PC-9 (cell line): ENCODE results near the gene PADI3. TPM values are rescaled to one million over a fixed set of nuclear protein-coding genes. Genes with fewer than 3 reads are reported as not detected.
"Not testable (repeated sequence)": the region's sequence is repeated elsewhere in the genome, so short reads cannot be mapped to it uniquely, and the experiment has no call there.

ENCODE experiments used
- BruUV-seq: library from RNA; stranded (reverse); fragments of 400-500 nt; replicated peaks from 2 replicates; lab custom pipeline; 2021; lab: Mats Ljungman, UMichigan
- CTCF ChIA-PET: fragments of 300-600 bp; sonication (Branson Sonifier 250); formaldehyde crosslinking; loops from one replicate; lab custom pipeline; 2022; ENCODE audit warnings: antibody characterized with exemption; lab: Charles Lee
- POLR2A ChIA-PET: fragments of 300-600 bp; sonication (Branson Sonifier 250); formaldehyde crosslinking; loops from one replicate; lab custom pipeline; 2022; ENCODE audit warnings: antibody characterized with exemption; ENCODE audit not compliant: unreplicated experiment; lab: Charles Lee
- DNase-seq, 2 experiments: peaks; one replicate each; pipeline versions ENCODE4 v3.0.0 to v3.0.0-alpha.2; 2015 to 2022; ENCODE audit warnings: mixed read lengths in 1 of 2
- H2AFZ ChIP-seq: fragments of 200-600 bp; sonication (generic); 2 replicates; pipeline ENCODE4 v1.8.1; 2017; ENCODE audit warnings: antibody characterized with exemption
- H3F3A ChIP-seq: fragments of 200-600 bp; sonication (generic); 2 replicates; pipeline ENCODE4 v1.8.1; 2017; ENCODE audit warnings: antibody characterized with exemption, mild to moderate bottlenecking, low read depth; ENCODE audit not compliant: insufficient read depth
- H3K27ac ChIP-seq: fragments of 200-600 bp; sonication (generic); 2 replicates; pipeline ENCODE4 v1.6.1; 2016; ENCODE audit warnings: mixed run types
- H3K27me3 ChIP-seq: fragments of 200-600 bp; sonication (generic); 2 replicates; pipeline ENCODE4 v1.6.1; 2016; ENCODE audit warnings: low read depth, mixed run types; ENCODE audit not compliant: insufficient read depth
- H3K36me3 ChIP-seq: fragments of 200-600 bp; sonication (generic); 2 replicates; pipeline ENCODE4 v1.6.1; 2016; ENCODE audit warnings: low read depth, mixed run types
- H3K4me1 ChIP-seq: fragments of 200-600 bp; sonication (generic); replicated peaks from 2 replicates; pipeline ENCODE4 v1.6.1; 2016; ENCODE audit warnings: mixed run types; ENCODE audit not compliant: insufficient read depth
- H3K4me2 ChIP-seq: fragments of 200-600 bp; sonication (generic); 2 replicates; pipeline ENCODE4 v1.6.1; 2017; ENCODE audit warnings: mixed run types
- H3K4me3 ChIP-seq: fragments of 200-600 bp; sonication (generic); 2 replicates; pipeline ENCODE4 v1.6.1; 2016; ENCODE audit warnings: mixed run types
- H3K79me2 ChIP-seq: fragments of 200-600 bp; sonication (generic); 2 replicates; pipeline ENCODE4 v1.6.1; 2017; ENCODE audit warnings: low read depth, mixed run types
- H3K9me2 ChIP-seq: fragments of 200-600 bp; sonication (generic); 2 replicates; pipeline ENCODE4 v1.8.1; 2017; ENCODE audit warnings: mild to moderate bottlenecking; ENCODE audit not compliant: insufficient read depth
- H3K9me3 ChIP-seq: fragments of 200-600 bp; sonication (generic); 2 replicates; pipeline ENCODE4 v1.8.1; 2016; ENCODE audit warnings: low read depth; ENCODE audit not compliant: insufficient read depth
- H4K20me1 ChIP-seq: fragments of 200-600 bp; sonication (generic); 2 replicates; pipeline ENCODE4 v1.8.1; 2017; ENCODE audit not compliant: insufficient read depth
- EZH2 ChIP-seq: fragments of 200-600 bp; sonication (generic); IDR thresholded peaks from 2 replicates; pipeline ENCODE4 v1.8.0; 2017; ENCODE audit warnings: antibody characterized with exemption, low read depth
- intact Hi-C: fragments of 100-400 bp; cut with micrococcal nuclease; formaldehyde crosslinking; loops from one replicate; pipeline ENCODE4 v1.10.0; 2022; ENCODE audit not compliant: unreplicated experiment
- total RNA-seq: library from RNA; stranded (reverse); gene quantifications from 2 replicates; pipeline ENCODE4 v1.2.3, GENCODE V29; 2021
- TF ChIP-seq, protein P1 (sequence below): fragments of 200-600 bp; sonication (generic); conservative IDR thresholded peaks from 2 replicates; pipeline ENCODE4 v1.6.1; 2017; ENCODE audit warnings: mixed run types, antibody characterized with exemption, mild to moderate bottlenecking, moderate library complexity

Gene PADI3
- total RNA-seq, 1 experiment from 2014 or later, result 5.0 TPM

DNA sequence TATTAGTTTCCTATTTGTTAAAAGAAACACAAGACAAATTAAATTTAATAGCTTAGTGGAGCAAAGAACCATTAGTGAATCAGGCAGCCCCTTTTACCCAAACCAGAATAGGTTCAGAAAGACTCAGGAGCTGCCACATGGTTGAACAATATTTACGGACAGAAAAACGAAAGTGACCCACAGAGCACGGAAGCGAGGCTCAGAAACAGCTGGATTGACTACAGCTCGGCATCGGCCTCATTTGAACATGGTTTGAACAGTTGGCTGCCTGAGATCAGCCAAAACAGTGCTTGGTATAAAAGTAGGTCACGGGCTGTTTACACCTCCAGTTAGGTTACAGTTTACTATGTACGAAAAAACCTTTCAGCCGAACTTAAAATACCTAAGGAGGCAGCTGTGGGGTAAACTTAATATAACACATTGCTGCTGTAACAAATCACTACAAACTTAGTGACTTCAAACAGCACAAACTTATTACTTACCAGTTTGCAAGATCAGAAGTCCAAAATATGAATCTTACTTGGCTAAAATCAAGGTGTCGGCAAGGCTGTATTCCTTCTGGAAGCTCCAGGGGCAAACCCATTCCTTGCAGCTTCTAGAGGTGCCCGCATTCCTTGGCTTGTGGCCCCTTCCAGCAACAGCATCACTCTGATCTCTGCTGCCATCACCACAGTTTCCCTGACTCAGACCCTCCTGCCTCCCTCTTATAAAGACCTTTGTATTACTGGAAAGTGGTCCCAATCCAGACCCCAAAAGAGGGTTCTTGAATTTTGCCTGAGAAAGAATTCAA is 70.9 kb downstream of the PADI3 start:
- Histone ChIP-seq H3F3A (no peaks in the 10 kb centered on the region; the same call in 1 of the 2 replicates), H3K9me3 (no peaks in the 10 kb centered on the region), H3K79me2 (no peaks in the 10 kb centered on the region), H3K27me3 (no peaks in the 10 kb centered on the region), H3K9me2 (no peaks in the 10 kb centered on the region), H3K4me2 (no peak overlapping the region), H3K36me3 (no peaks in the 10 kb centered on the region), H3K4me3 (no peak overlapping the region), H2AFZ (no peak overlapping the region), H3K27ac (no peak overlapping the region), H3K4me1 (no peaks in the 10 kb centered on the region), H4K20me1 (no peaks in the 10 kb centered on the region)
- intact Hi-C loops, result no loop called here
- no peak for TF ChIP-seq EZH2
- TF ChIP-seq, protein P1, sequence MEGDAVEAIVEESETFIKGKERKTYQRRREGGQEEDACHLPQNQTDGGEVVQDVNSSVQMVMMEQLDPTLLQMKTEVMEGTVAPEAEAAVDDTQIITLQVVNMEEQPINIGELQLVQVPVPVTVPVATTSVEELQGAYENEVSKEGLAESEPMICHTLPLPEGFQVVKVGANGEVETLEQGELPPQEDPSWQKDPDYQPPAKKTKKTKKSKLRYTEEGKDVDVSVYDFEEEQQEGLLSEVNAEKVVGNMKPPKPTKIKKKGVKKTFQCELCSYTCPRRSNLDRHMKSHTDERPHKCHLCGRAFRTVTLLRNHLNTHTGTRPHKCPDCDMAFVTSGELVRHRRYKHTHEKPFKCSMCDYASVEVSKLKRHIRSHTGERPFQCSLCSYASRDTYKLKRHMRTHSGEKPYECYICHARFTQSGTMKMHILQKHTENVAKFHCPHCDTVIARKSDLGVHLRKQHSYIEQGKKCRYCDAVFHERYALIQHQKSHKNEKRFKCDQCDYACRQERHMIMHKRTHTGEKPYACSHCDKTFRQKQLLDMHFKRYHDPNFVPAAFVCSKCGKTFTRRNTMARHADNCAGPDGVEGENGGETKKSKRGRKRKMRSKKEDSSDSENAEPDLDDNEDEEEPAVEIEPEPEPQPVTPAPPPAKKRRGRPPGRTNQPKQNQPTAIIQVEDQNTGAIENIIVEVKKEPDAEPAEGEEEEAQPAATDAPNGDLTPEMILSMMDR, result no peak
- no peak for DNase-seq
- POLR2A ChIA-PET, result interaction anchor here (0.6 kb wide), 1 partner anchor 1696 kb away, joined by 7 read pairs; no protein-coding TSS in a partner anchor
- CTCF ChIA-PET, result no interaction called here
- no TSS peak for BruUV-seq

DNA sequence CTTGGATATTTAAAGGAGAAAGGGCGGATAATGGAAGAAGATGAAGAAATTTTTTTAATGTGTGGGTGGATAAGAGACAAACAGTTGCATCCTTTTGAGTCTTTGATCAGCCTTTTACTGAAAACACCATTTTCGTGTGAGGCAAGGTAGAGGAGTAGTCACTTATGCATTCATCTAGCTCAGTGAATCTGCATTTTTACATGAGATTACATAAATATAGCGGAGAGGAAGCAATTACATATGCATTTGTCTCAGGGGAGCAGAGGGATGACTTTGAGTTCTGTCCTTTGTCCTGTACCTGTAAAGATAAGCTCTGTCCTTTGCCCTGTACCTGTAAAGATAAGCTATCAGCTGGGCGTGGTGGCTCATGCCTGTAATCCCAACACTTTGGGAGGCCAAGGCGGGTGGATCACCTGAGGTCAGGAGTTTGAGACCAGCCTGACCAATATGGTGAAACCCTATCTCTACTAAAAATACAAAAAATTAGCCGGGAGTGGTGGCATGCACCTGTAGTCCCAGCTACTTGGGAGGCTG is 73.0 kb downstream of the PADI3 start:
- H3K4me2 ChIP-seq, H3K27me3 ChIP-seq, intact Hi-C loops, H3K36me3 ChIP-seq, H3K4me1 ChIP-seq, H2AFZ ChIP-seq, H3K79me2 ChIP-seq, CTCF ChIA-PET, H3K9me2 ChIP-seq, H3K9me3 ChIP-seq, H3K4me3 ChIP-seq, DNase-seq, BruUV-seq, H4K20me1 ChIP-seq, H3K27ac ChIP-seq, H3F3A ChIP-seq, POLR2A ChIA-PET: not testable (repeated sequence)

DNA sequence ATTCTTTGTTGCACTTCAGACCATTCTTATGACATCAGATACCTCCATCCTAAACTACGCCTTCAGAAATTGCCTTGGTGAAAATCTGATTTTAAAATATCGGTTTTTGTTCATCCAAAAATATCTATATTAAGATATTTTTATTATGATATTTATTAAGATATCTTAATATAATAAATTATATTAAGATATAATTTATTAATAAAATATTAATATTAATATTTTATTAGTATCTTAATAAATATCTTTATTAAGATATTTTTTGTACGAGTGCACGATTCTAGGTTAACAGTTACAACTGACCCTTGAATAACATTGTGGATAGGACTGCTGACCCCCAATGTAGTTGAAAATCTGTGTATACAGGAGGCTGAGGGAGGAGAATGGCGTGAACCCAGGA is 80.0 kb downstream of the PADI3 start:
- POLR2A ChIA-PET, result no interaction called here
- H3K4me2 ChIP-seq, result no peak overlapping the region
- CTCF ChIA-PET, result no interaction called here
- no peak for DNase-seq
- no peak for TF ChIP-seq EZH2
- TF ChIP-seq, protein P1, result no peak
- H3K27me3 ChIP-seq, result no peaks in the 10 kb centered on the region
- H3F3A ChIP-seq, result no peaks in the 10 kb centered on the region
- H3K27ac ChIP-seq, result no peak overlapping the region
- no peaks in the 10 kb centered on the region for H3K79me2 ChIP-seq
- intact Hi-C loops, result no loop called here
- H3K36me3 ChIP-seq, result no peaks in the 10 kb centered on the region
- H2AFZ ChIP-seq, result no peak overlapping the region
- no peaks in the 10 kb centered on the region for H3K4me1 ChIP-seq
- H4K20me1 ChIP-seq, result no peaks in the 10 kb centered on the region
- no peaks in the 10 kb centered on the region for H3K9me2 ChIP-seq
- H3K9me3 ChIP-seq, result no peaks in the 10 kb centered on the region
- no peak overlapping the region for H3K4me3 ChIP-seq
- no TSS peak for BruUV-seq
